ENCODE results near the gene KCNMB2. TPM values are rescaled to one million over a fixed set of nuclear protein-coding genes. Genes with fewer than 3 reads are reported as not detected.

Gene KCNMB2
- total RNA-seq, 1 experiment from 2014 or later: 0.06 TPM

GRCh38 chr3:178807694-178808093 is 271.5 kb downstream of the KCNMB2 start:
- no peak for DNase-seq (ENCODE audit: low read depth)

DNA sequence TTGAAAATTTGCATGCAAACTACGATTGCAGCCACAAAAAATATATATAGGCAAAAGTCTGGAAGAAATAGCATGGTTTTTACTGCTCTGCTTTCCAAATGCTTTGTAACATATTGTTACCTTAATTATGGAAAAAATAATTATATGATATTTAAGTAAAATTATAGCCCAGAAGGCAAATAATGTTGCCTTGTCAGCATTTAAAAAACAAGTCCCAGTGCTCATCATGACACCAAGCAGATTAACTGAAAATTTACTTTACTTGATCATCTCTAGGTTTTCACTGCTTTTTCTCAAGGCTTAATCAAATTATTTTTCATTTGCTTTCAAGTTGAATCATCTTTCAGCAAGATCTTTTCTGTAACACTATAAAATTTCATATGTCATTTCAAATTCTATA is 272.5 kb downstream of the KCNMB2 start:
- DNase-seq (ENCODE audit: low read depth): no peak

- no peak for DNase-seq (ENCODE audit: low read depth)
These were observed 273.9 kb downstream of the KCNMB2 start for GRCh38 chr3:178810181-178810580.

- DNase-seq (ENCODE audit: low read depth): no peak
These were observed 286.5 kb downstream of the KCNMB2 start for GRCh38 chr3:178822722-178823121.

- DNase-seq (ENCODE audit: low read depth): no peak
These were observed 286.9 kb downstream of the KCNMB2 start for GRCh38 chr3:178823150-178823549.

DNA sequence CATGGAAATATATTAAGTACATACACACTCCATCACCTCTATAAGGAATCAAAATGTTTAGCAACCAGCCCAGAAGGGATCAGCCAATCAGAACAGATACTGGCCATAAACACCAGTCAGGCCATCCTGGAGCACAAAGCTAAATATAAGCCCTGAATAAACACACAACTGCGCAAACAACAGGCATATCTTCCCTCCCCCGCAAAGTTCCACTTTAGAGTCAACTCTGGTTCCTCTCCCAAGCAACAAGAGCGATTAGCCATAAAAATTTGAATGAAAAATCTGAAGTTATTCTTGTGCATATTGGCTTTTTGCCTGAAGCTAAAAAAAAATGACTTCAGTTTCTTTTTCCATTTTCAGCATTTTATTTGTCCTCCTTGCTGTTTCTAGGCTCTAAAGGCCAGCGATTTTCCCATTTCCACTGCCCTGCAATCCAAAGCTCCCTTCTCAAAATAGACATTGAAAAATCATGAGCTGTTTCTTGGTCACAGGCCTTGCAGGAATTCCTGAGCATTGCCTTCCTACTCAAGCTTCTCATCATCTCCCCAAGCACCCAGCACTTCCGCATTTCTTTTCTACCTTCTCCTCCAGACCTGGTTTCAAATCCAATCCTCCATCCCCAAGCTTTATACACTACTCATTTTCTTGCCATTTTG is 287.5 kb downstream of the KCNMB2 start:
- DNase-seq (ENCODE audit: low read depth): no peak

GRCh38 chr3:178826435-178827123 is 290.3 kb downstream of the KCNMB2 start:
- no peak for DNase-seq (ENCODE audit: low read depth)

- DNase-seq (ENCODE audit: low read depth): no peak
These were observed 291.1 kb downstream of the KCNMB2 start for GRCh38 chr3:178827285-178827856.

DNA sequence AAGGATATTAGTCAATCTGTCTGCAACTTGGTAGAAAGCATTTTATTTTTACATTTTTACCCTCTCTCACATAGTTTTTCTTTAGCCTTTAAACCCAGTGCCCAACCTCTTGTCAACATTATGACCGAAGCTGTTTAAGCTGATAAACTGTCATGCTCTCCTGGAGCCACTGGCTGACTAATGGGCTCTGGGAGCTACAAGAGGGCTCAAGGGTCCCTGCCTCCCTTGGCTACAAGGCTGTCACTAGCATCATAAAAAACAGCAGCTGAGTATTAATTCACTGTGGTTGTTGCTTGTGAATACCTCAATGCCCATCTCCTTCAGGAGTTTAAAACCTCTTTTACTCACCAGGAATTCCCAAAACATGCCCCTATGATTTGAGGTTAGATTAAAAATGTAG is 297.5 kb downstream of the KCNMB2 start:
- no peak for DNase-seq (ENCODE audit: low read depth)

- no peak for DNase-seq (ENCODE audit: low read depth)
These were observed 298.8 kb downstream of the KCNMB2 start for GRCh38 chr3:178835033-178835432.

GRCh38 chr3:178837512-178837911 is 301.3 kb downstream of the KCNMB2 start:
- no peak for DNase-seq (ENCODE audit: low read depth)

- DNase-seq (ENCODE audit: low read depth): no peak
These were observed 304.4 kb downstream of the KCNMB2 start for GRCh38 chr3:178840586-178840985.

DNA sequence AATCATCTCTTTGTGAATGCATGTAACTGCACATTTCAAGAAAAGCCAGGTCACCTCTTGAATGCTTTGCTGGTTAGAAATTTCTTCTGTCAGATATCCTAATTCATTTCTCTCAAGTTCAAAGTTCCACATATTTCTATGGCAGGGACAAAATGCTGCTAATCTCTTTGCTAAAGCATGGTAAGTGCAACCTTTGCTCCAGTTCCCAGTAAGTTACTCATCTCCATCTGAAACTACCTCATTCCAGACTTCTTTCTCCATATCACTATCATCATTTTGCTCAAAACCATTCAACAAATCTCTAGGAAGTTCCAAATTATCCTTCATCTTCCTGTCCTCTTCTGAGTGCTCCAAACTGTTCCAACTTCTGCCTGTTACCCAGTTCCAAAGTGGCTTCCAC is 304.8 kb downstream of the KCNMB2 start:
- no peak for DNase-seq (ENCODE audit: low read depth)

DNA sequence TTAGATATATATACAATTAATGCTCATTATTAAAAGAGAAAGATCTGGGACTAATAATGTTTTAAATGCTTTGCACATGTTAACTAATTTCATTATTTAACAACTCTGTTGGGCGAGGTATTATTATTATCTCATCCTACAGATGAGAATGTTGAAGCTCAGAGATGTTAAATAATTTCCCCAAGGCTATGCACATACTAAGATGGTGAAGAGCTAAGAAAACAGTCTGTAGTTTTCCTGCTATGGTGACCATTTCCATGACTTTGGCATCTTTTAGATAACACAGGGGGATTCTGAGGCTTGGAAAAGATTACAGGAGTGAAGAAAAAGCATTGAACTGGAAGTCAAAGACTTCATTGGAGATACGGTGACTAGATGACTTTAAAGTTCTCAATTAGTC is 308.7 kb downstream of the KCNMB2 start:
- no peak for DNase-seq (ENCODE audit: low read depth)

DNA sequence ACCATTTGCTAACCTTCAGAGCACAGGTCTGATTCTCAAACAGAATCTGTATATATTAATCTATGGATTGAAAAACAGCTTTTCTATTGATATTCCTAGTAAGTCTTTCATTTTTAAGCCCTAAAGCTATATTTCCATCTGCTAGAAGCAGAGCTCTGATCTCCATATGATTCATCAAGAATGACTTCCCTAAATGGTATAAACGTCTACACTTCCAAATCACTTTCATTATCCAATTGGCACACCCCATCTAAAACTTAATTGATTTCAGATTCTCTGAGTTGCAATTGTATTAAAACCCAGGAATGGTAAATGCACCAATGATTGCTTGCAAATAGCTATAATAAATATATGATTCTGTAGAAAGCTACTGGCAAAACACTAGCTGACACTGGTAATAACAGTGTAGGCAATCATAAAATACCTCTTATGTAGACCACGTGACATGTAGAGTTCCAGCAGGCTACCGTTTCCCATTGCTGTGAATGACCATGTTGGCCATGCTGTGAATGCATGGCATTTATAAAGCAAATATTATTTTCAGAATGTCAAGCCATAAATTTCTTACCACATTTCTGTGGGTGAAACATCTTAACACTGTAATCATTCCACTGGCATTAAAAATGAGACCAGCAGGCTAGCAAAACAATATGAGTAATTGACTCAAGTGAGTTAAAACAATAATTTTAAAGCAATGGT is 309.3 kb downstream of the KCNMB2 start:
- DNase-seq (ENCODE audit: low read depth): peak; percentile 76

- DNase-seq (ENCODE audit: low read depth): no peak
These were observed 311.0 kb downstream of the KCNMB2 start for GRCh38 chr3:178847190-178847589.

DNA sequence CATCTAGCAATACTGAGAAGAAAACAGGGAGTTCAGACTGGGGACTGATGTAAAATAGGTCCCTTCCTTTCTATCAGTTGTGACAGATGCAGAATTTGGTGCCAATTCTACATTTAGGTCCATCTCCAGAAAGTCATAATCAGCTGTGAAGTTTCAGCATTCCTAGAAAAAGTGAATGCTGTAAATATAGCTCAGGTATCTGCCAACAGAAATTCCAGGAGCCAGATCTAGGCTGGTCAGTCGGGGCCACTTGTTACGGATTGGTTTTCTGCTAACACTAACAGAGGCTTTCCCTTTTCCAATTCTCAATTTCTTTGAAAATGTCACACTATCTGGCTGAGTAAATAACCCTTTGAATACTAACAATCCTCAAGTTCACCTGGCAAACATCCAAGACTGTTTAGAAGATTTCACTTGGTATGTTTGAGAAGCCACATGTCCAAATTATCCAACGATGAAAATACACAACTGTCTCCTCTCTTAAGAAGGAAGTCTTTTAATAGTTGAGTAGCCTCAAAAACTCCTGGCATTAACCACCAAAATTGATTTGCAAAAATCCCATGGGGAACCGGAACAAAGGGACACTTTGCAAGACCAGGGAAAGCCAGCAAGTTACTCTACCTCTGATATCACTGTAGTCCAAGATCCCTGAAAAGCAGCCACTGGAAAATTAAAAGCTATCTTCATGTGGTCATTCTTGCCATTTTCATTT is 313.1 kb downstream of the KCNMB2 start:
- DNase-seq (ENCODE audit: low read depth): no peak

GRCh38 chr3:178850450-178851190 is 314.4 kb downstream of the KCNMB2 start:
- peak; percentile 6 for DNase-seq (ENCODE audit: low read depth)

- no peak for DNase-seq (ENCODE audit: low read depth)
These were observed 315.3 kb downstream of the KCNMB2 start for GRCh38 chr3:178851564-178851963.

DNA sequence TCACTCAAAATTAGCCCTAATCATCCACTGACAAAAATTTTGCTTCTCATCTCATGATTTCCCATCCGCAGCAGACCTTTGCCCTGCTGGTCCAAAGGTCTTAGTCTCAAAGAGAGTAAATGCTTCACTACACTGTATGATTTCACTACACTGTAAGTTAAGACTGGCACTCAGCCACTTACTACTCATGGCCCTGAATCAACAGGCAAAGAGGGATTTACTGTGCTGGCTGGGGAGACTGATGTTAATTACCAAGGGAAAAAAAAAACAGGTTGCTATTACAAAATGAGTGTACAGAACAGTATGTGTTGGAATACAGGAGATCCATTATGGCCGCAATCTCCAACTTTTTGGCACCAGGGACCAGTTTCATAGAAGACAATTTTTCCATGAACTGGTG is 320.6 kb downstream of the KCNMB2 start:
- peak; percentile 33 for DNase-seq (ENCODE audit: low read depth)

DNA sequence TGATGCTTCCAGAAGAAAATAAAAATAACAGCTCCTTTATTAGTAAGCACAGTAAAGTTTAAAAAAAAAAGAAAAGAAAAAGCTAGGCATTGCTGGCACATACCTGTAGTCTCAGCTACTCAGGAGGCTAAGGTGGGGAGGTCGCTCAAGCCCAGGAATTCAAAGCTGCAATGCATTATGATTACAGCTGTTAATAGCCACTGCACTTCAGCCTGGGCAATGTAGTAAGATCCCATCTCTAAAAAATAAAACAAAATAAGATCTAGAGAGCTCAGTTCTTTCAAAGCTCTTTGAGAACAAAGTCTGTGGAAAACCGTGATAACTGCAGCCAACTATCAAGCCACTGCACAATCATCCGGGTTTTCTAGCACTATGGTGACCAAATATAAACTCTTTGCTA is 323.1 kb downstream of the KCNMB2 start:
- no peak for DNase-seq (ENCODE audit: low read depth)
